T47D (cell line): ENCODE results near the gene FARS2.

Source experiments
- DNase-seq, 2 experiments: peaks; one replicate each; pipeline versions ENCODE4 v3.0.0 to v3.0.0-alpha.2; 2011 to 2012; ENCODE audit warnings: low read depth in 1 of 2, low spot score in 1 of 2
- JUND ChIP-seq: IDR thresholded peaks from 2 replicates; pipeline ENCODE4 v1.6.1; 2012; ENCODE audit warnings: low read depth
- in situ Hi-C: cut with HindIII; loops from 2 replicates; pipeline ENCODE4 v1.10.0; 2016; ENCODE audit warnings: low sequenced_read_pairs, low pct_unique_long_range_greater_than_20kb

The FARS2 gene

DNA sequence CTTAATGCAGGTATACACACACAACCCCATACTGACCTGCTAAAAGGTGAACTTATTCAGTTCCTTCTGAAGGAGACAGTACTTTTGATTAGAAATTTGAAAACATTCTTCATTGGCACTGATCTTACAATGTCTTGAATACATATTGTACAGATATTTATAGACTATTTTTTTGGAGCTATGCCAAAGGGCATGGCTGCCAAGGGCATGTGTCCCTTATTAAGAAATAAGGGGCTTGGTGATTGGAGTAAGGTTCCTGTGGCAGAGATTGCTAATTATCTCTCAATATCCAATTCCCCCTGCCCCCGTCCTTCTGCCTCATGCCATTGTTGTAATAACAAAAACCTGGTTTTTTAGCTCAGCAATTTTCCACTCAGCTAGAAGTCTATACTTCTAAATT is 355.9 kb downstream of the FARS2 start:
- TF ChIP-seq JUND, result no peak
- no peak for DNase-seq
- in situ Hi-C loops, result no loop called here

DNA sequence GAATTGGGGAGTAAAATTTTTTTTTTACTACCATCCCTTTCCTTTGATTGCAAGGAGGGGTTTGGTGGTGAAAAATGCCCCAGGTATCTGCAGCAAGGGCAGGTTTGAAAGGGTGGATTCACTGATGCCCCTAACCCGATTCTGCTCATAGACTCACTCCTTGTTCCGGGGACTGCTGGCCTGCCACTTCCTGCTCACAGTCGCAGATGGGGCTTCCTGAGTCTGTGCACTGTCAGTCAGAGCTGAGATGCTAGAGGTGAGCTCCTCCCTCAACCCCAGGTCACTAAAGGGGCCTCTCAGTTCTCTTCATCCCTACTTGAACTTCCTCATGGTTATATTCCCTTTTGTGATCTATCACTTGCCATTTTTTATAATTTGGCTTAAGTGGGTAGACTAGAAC is 357.9 kb downstream of the FARS2 start:
- no peak for DNase-seq
- in situ Hi-C loops, result no loop called here
- no peak for TF ChIP-seq JUND

DNA sequence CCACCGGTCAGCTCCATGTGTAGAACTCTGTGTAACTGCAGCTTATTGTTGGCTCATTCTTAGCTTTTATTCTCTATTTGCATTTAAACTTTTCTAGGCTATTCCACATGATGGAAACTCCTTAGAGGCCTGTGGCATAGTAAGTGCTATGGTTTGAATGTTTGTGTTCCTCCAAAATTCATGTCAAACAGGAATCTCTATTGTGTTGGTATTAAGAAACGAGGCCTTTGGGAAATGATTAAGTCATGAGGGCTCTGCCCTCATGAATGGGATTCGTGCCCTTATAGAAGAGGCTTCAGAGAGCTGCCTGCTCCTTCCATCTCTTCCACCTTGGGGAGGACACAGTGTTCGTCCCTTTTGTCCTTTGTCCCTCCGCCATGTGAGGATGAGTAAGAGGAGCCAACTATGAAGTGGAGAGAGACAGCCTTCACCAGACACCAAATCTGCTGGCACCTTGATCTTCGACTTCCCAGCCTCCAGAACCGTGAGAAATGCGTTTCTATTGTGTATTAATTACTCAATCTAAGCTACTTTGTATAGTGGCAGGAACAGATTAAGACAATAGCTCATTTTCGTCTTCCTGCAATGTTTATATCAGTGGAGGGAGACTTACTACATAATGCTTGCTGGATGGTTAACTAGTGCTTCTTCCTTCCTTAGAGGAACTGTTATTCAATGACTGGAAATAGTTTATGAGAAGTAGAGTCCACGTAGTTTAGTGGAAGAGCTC is 361.1 kb downstream of the FARS2 start:
- in situ Hi-C loops, result no loop called here
- DNase-seq, result no peak
- TF ChIP-seq JUND, result no peak

DNA sequence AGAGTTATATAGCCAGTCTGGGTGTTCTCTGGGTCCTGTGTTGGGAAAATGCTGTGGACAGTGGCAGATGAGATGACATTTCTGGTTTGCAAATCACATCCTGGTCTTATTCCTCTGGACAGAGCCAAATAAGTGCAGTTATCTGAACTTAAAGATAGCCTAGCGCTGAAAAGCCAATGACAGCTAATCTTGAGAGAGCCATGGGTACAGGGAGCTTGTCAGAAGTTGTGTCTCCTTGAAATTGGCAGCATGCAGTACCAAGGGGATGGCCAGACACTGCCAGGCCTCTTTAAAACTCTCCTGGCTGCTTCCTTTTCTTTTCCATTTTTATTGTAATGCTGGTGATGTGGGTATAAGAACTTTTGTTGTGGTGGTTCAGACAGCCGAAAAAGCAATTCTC is 362.5 kb downstream of the FARS2 start:
- in situ Hi-C loops, result no loop called here
- TF ChIP-seq JUND, result no peak
- DNase-seq, result no peak

GRCh38 chr6:5624256-5624655 is 362.9 kb downstream of the FARS2 start:
- in situ Hi-C loops, result no loop called here
- TF ChIP-seq JUND, result no peak
- no peak for DNase-seq

DNA sequence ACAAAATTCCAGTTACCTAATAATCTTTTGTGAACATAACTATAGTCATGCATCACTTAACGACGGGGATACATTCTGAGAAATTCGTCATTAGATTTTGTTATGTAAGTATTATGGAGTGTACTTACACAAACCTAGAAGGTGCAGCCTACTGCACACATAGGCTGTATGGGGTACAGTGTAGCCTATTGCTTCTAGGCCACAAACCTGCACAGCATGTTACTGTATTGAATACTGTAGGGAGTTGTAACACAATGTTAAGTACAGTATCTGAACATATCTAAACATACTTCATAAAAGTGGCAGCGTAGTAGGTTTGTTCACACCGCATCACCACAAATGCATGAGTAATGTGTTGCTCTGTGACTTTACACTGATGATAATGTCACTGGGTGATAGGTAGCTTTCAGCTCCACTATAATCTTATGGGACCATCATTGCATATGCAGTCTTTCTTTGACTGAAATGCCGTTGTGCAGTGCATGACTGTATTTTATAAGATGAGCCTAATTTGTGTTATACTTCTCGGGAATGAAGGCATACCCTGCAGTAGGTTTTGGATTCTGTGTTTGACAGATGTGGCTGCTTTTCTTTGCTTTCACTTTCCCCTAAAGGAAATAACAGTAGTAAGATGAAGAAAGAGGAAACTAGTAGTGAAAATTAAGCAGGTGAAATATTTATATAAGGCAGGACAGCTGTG is 365.6 kb downstream of the FARS2 start:
- DNase-seq, result no peak
- no peak for TF ChIP-seq JUND
- in situ Hi-C loops, result no loop called here

GRCh38 chr6:5630636-5631035 is 369.3 kb downstream of the FARS2 start:
- no peak for DNase-seq
- in situ Hi-C loops, result no loop called here
- TF ChIP-seq JUND, result no peak

DNA sequence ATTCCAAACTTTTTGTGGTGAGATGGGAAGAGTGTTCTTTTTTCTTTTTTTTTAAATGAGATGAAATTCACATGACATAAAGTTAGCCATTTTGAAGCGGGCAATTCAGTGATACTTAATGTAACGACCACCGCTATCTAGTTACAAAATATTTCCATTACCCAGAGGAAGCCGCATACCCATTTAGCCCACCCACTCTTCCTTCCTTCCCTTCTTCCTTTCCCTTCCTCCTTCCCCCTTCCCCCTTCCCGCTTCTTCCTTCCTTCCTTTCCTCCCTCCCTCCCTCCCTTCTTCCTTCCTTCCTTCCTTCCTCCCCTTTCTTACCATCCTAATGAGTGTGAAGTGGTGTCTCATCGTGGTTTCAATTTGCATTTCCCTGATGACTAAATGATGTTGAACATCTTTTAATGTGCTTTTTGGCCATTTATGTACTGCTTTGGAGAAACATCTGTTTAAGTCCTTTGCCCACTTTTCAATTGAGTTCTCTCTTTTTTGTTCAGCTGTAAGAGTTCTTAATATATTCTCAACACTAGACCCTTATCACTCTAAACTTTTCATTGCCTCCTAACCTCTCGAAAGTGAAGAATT is 371.1 kb downstream of the FARS2 start:
- TF ChIP-seq JUND, result no peak
- DNase-seq, result no peak
- in situ Hi-C loops, result no loop called here

DNA sequence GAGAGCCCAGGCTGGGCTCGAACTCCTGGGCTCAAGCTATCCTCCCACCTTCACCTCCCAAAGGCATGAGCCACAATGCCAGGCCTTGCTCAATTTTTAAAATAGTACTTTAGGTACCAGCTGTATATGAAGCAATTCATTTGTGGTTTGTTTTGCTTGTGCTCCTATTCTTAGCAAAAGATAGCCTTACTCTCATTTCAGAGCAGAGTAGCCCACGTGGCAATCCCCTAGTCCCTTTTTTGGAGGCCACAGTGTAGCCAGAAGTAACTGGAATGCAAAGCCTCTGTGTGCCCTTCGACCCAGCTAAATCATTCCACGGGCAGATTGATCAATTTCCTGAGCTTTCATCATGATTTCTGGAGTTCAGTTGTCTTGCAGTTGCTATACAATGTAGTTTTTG is 373.2 kb downstream of the FARS2 start:
- no peak for DNase-seq
- no peak for TF ChIP-seq JUND
- in situ Hi-C loops, result no loop called here

- no peak for DNase-seq
- in situ Hi-C loops, result no loop called here
- TF ChIP-seq JUND, result no peak
Measured at GRCh38 chr6:5636210-5637030, 375.1 kb downstream of the FARS2 start.

- in situ Hi-C loops, result no loop called here
- no peak for TF ChIP-seq JUND
- no peak for DNase-seq
Measured at GRCh38 chr6:5637714-5638113, 376.4 kb downstream of the FARS2 start.

DNA sequence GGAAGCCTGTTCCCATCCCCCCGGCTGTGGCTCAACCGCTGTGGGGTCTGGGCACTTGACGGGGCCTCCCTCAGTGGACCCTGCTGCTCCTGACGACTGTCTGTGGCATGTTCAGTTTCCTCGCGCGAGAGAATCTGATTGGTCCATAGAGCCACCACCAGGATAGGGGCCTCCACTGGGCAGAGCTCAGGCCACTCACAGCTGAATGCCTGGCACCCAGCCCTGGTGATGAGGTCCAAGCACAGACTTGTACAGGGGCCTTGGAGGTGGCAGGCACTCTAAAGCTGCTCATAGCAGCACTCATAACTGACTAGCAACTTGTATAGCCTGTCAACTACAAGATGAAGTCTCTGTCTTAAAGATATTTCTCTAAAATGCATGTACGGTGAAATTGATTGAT is 377.4 kb downstream of the FARS2 start:
- in situ Hi-C loops, result no loop called here
- no peak for DNase-seq
- no peak for TF ChIP-seq JUND

DNA sequence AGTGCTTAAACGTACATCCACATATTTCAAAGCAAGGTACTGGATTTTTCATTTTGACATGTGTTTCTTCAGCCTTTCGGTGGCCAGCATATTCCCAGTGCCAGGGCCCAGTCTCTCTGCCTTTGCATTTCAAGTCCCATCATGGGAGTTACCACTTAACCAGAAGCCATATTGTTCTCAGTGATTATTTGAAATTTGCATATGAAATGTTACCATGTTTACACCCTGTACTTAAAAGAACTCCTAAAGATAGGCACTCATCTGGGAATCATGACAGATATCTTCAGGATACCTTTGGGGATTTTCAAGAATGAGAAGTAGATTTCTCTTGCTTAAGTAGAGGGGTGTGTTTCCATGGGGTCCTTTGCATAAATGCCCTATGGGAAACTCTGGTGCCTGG is 377.9 kb downstream of the FARS2 start:
- no peak for TF ChIP-seq JUND
- in situ Hi-C loops, result no loop called here
- no peak for DNase-seq
